Measurements from ENCODE around the gene B9D1.

Gene B9D1

GRCh38 chr17:19408346-19408710, 45.8 kb upstream of the B9D1 start:
- no peak for TF ChIP-seq CTCF (IDR thresholded peaks at IDR 0.05; ENCODE audit: low read depth, low read length)
- DNase-seq (ENCODE audit: low read depth in 2 of 2): no peak
- no peak overlapping the region for H3K4me3 ChIP-seq (replicated peaks in 1 of 2; ENCODE audit: low read depth in 2 of 2, low read length in 2 of 2)

- no peak overlapping the region for H3K4me3 ChIP-seq (replicated peaks in 1 of 2; ENCODE audit: low read depth in 2 of 2, low read length in 2 of 2)
- TF ChIP-seq CTCF (IDR thresholded peaks at IDR 0.05; ENCODE audit: low read depth, low read length): no peak
- DNase-seq (ENCODE audit: low read depth in 2 of 2): no peak
These were observed 45.2 kb upstream of the B9D1 start for GRCh38 chr17:19407601-19408345.

- no peak overlapping the region for H3K4me3 ChIP-seq (replicated peaks in 1 of 2; ENCODE audit: low read depth in 2 of 2, low read length in 2 of 2)
- TF ChIP-seq CTCF (IDR thresholded peaks at IDR 0.05; ENCODE audit: low read depth, low read length): no peak
- DNase-seq (ENCODE audit: low read depth in 2 of 2): no peak
These were observed 42.6 kb upstream of the B9D1 start for GRCh38 chr17:19405114-19405513.

- no peak overlapping the region for H3K4me3 ChIP-seq (replicated peaks in 1 of 2; ENCODE audit: low read depth in 2 of 2, low read length in 2 of 2)
- TF ChIP-seq CTCF (IDR thresholded peaks at IDR 0.05; ENCODE audit: low read depth, low read length): no peak
- DNase-seq (ENCODE audit: low read depth in 2 of 2): no peak
These were observed 41.7 kb upstream of the B9D1 start for GRCh38 chr17:19404264-19404663.

GRCh38 chr17:19403021-19403420, 40.5 kb upstream of the B9D1 start:
- TF ChIP-seq CTCF (IDR thresholded peaks at IDR 0.05; ENCODE audit: low read depth, low read length): no peak
- no peak for DNase-seq (ENCODE audit: low read depth in 2 of 2)
- no peak overlapping the region for H3K4me3 ChIP-seq (replicated peaks in 1 of 2; ENCODE audit: low read depth in 2 of 2, low read length in 2 of 2)

- H3K4me3 ChIP-seq (replicated peaks in 1 of 2; ENCODE audit: low read depth in 2 of 2, low read length in 2 of 2): no peak overlapping the region
- DNase-seq (ENCODE audit: low read depth in 2 of 2): no peak
- TF ChIP-seq CTCF (IDR thresholded peaks at IDR 0.05; ENCODE audit: low read depth, low read length): no peak
These were observed 39.6 kb upstream of the B9D1 start for GRCh38 chr17:19402171-19402570.

Measured in cardiac fibroblast (primary cell).